Parathyroid adenoma (tissue), 2 donors: ENCODE results near the gene ADAMTS8.

Source experiments
- H2AFZ ChIP-seq: fragments of 300-600 bp; sonication (generic); one replicate; pipeline ENCODE4 v1.7.0; 2017; ENCODE audit warnings: antibody characterized with exemption, mild to moderate bottlenecking
- H3K27ac ChIP-seq: fragments of 300-600 bp; sonication (generic); one replicate; pipeline ENCODE4 v1.7.0; 2017
- H3K27me3 ChIP-seq: fragments of 300-600 bp; sonication (generic); one replicate; pipeline ENCODE4 v1.7.0; 2017; ENCODE audit warnings: low read length; ENCODE audit not compliant: control insufficient read depth, insufficient read depth
- H3K36me3 ChIP-seq: fragments of 300-600 bp; sonication (generic); one replicate; pipeline ENCODE4 v1.7.0; 2017; ENCODE audit warnings: low read length; ENCODE audit not compliant: control insufficient read depth, insufficient read depth
- H3K4me1 ChIP-seq: fragments of 300-600 bp; sonication (generic); one replicate; pipeline ENCODE4 v1.7.0; 2017; ENCODE audit warnings: control low read depth
- H3K4me2 ChIP-seq: fragments of 300-600 bp; sonication (generic); one replicate; pipeline ENCODE4 v1.7.0; 2017; ENCODE audit warnings: low read length
- H3K4me3 ChIP-seq: fragments of 300-600 bp; sonication (generic); one replicate; pipeline ENCODE4 v1.7.0; 2017; ENCODE audit warnings: low read depth, low read length
- H3K79me2 ChIP-seq: fragments of 300-600 bp; sonication (generic); one replicate; pipeline ENCODE4 v1.7.0; 2017; ENCODE audit warnings: control low read depth
- H3K9ac ChIP-seq: fragments of 300-600 bp; sonication (generic); one replicate; pipeline ENCODE4 v1.7.0; 2017; ENCODE audit warnings: mild to moderate bottlenecking
- H3K9me3 ChIP-seq: fragments of 300-600 bp; sonication (generic); one replicate; pipeline ENCODE4 v1.7.0; 2017; ENCODE audit warnings: low read length; ENCODE audit not compliant: control insufficient read depth
- TF ChIP-seq, protein P1 (sequence below): fragments of 300-600 bp; sonication (generic); IDR thresholded peaks from one replicate; pipeline ENCODE4 v1.7.0; 2017; ENCODE audit warnings: antibody characterized with exemption, mild to moderate bottlenecking
- donor health status: primary hyperparathyroidism.

ADAMTS8 gene

DNA sequence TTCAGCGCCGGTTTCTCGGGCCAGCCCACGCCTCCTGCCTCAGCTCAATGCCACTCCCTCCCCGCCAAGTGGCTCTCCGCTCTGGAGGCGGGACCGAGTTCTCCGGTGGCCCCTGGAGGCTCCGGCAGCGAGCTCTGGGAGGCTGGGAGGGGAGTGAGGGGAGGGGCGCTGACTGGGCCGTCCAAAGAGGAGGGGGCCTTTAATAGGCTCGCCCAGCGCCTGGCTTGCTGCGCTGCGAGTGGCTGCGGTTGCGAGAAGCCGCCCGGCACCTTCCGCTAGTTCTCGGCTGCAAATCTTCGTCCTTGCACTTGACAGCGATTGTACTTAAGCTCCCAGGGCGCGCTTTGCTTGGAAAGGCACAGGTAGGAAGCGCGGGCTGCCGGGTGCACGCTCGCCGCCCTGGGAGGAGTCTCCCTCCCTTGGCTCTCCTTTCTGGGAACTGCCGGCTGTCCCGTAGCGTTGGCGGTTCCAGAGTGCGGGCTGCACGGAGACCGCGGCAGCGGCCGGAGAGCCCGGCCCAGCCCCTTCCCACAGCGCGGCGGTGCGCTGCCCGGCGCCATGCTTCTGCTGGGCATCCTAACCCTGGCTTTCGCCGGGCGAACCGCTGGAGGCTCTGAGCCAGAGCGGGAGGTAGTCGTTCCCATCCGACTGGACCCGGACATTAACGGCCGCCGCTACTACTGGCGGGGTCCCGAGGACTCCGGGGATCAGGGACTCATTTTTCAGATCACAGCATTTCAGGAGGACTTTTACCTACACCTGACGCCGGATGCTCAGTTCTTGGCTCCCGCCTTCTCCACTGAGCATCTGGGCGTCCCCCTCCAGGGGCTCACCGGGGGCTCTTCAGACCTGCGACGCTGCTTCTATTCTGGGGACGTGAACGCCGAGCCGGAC is 20.3 kb upstream of the ADAMTS8 start, which contains the start of gene ADAMTS15:
TSS of gene ADAMTS15 (plus strand) at position 230 of the 894 bp plus-strand sequence. CDS start at position 559, 329 bp downstream.
- no peaks in the 10 kb centered on the region for H3K27me3 ChIP-seq
- no peaks in the 10 kb centered on the region for H3K4me1 ChIP-seq
- TF ChIP-seq, protein P1, sequence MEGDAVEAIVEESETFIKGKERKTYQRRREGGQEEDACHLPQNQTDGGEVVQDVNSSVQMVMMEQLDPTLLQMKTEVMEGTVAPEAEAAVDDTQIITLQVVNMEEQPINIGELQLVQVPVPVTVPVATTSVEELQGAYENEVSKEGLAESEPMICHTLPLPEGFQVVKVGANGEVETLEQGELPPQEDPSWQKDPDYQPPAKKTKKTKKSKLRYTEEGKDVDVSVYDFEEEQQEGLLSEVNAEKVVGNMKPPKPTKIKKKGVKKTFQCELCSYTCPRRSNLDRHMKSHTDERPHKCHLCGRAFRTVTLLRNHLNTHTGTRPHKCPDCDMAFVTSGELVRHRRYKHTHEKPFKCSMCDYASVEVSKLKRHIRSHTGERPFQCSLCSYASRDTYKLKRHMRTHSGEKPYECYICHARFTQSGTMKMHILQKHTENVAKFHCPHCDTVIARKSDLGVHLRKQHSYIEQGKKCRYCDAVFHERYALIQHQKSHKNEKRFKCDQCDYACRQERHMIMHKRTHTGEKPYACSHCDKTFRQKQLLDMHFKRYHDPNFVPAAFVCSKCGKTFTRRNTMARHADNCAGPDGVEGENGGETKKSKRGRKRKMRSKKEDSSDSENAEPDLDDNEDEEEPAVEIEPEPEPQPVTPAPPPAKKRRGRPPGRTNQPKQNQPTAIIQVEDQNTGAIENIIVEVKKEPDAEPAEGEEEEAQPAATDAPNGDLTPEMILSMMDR, result no peak
- peak within 1 kb of the TSS; percentile 47 for H3K4me3 ChIP-seq
- H3K9ac ChIP-seq, result no peak within 1 kb of the TSS
- H3K79me2 ChIP-seq, result no peaks in the 10 kb centered on the region
- peak within 1 kb of the TSS; percentile 68 for H3K4me2 ChIP-seq
- peak within 1 kb of the TSS; percentile 68 for H2AFZ ChIP-seq
- H3K9me3 ChIP-seq, result no peaks in the 10 kb centered on the region
- no peaks in the 10 kb centered on the region for H3K36me3 ChIP-seq
- peak within 1 kb of the TSS; percentile 39 for H3K27ac ChIP-seq

DNA sequence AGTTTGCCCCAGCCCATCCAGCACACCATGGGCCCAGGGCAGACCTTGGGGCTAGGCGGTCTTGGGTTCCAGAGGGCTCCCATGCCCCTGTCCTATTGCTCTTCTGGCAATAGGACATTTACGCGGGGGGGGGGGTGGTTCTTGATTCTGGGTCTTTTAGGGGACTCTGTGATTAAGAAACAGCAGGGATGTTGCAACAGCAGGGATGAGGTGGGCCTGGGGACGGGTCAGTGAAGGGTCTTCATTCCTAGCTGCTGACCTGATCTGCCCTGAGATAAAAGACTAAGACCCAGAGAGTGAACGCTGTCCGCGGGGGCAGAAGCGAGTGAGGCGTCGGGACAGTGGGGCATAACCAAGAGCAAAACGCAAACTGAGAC is 19.6 kb upstream of the ADAMTS8 start:
- no peaks in the 10 kb centered on the region for H3K9me3 ChIP-seq
- no peaks in the 10 kb centered on the region for H3K79me2 ChIP-seq
- no peaks in the 10 kb centered on the region for H3K27me3 ChIP-seq
- H3K4me3 ChIP-seq, result peak overlapping the region; percentile 47
- H3K4me2 ChIP-seq, result peak overlapping the region; percentile 68
- TF ChIP-seq, protein P1, result no peak
- H3K9ac ChIP-seq, result no peak overlapping the region
- no peaks in the 10 kb centered on the region for H3K36me3 ChIP-seq
- H2AFZ ChIP-seq, result peak overlapping the region; percentile 68
- H3K27ac ChIP-seq, result peak overlapping the region; percentile 39
- no peaks in the 10 kb centered on the region for H3K4me1 ChIP-seq

- H3K27me3 ChIP-seq, result no peaks in the 10 kb centered on the region
- H3K36me3 ChIP-seq, result no peaks in the 10 kb centered on the region
- no peaks in the 10 kb centered on the region for H3K4me1 ChIP-seq
- H3K9ac ChIP-seq, result no peak overlapping the region
- H3K9me3 ChIP-seq, result no peaks in the 10 kb centered on the region
- no peak overlapping the region for H3K4me2 ChIP-seq
- TF ChIP-seq, protein P1, result no peak
- H3K4me3 ChIP-seq, result no peak overlapping the region
- no peaks in the 10 kb centered on the region for H3K79me2 ChIP-seq
- no peak overlapping the region for H2AFZ ChIP-seq
- no peak overlapping the region for H3K27ac ChIP-seq
These were observed 17.4 kb upstream of the ADAMTS8 start for GRCh38 chr11:130445788-130446187.

GRCh38 chr11:130442737-130443136 is 14.3 kb upstream of the ADAMTS8 start:
- H2AFZ ChIP-seq, result no peak overlapping the region
- H3K9ac ChIP-seq, result no peak overlapping the region
- H3K4me3 ChIP-seq, result no peak overlapping the region
- no peaks in the 10 kb centered on the region for H3K79me2 ChIP-seq
- no peaks in the 10 kb centered on the region for H3K4me1 ChIP-seq
- H3K4me2 ChIP-seq, result no peak overlapping the region
- H3K27me3 ChIP-seq, result no peaks in the 10 kb centered on the region
- H3K27ac ChIP-seq, result no peak overlapping the region
- H3K9me3 ChIP-seq, result no peaks in the 10 kb centered on the region
- no peaks in the 10 kb centered on the region for H3K36me3 ChIP-seq
- TF ChIP-seq, protein P1, result no peak

DNA sequence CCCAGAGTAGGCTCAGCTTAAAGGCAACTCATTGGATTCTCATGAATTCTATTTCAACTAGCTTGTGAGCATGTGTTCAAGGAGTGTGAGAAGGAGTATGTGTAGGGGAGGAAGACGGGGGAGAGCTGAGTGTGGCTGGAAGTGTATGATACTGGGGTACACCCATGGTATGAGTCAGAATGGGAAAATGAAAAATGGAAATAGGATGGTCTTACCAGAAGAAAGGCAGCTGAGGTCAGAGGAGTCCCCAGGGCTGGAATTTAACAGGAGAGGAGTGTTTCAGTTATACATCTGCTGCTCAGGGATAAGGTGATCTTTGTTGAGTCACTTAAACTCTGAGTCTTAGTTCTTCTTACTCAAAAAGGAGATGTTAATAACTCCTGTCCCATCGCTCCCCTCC is 13.3 kb upstream of the ADAMTS8 start:
- Histone ChIP-seq H2AFZ (no peak overlapping the region), H3K27me3 (no peaks in the 10 kb centered on the region), H3K9me3 (no peaks in the 10 kb centered on the region), H3K4me2 (no peak overlapping the region), H3K79me2 (no peaks in the 10 kb centered on the region), H3K4me3 (no peak overlapping the region), H3K36me3 (no peaks in the 10 kb centered on the region), H3K4me1 (no peaks in the 10 kb centered on the region), H3K9ac (no peak overlapping the region), H3K27ac (no peak overlapping the region)
- TF ChIP-seq, protein P1, result no peak
